K562 (cell line): ENCODE data around the gene SLC25A17. TPM values are rescaled to one million over a fixed set of nuclear protein-coding genes. Genes with fewer than 3 reads are reported as not detected.

Experiments
- ATAC-seq: fragments of 200-7000 bp; cut with Tn5 transposase; 3 replicates; pipeline ENCODE4 v1.9.1; 2020; ENCODE audit warnings: moderate library complexity
- BruUV-seq: library from RNA; stranded (reverse); fragments of 400-500 nt; replicated peaks from 2 replicates; lab custom pipeline; 2021; lab: Mats Ljungman, UMichigan
- CTCF ChIA-PET: fragments of 300-600 bp; formaldehyde crosslinking; extraction: SDS; loops from one replicate; lab custom pipeline; 2021; ENCODE audit warnings: low intra/inter-chr PET ratio; lab: Yijun Ruan, JAX
- POLR2A ChIA-PET: fragments of 300-600, 350-650 bp; sonication (Branson Sonifier 250); formaldehyde crosslinking; extraction: SDS; loops from one replicate; lab custom pipeline; 2021; ENCODE audit warnings: antibody characterized with exemption, inconsistent platforms; lab: Yijun Ruan, JAX
- DNase-seq, 4 experiments: peaks; one replicate each; pipeline versions ENCODE4 v3.0.0 to v3.0.0-alpha.2; 2011 to 2018; ENCODE audit warnings: low spot score in 3 of 4, mixed read lengths in 3 of 4; ENCODE audit errors: extremely low read depth in 1 of 4
- FAIRE-seq: peaks from 2 replicates; lab custom pipeline; 2011; peaks lifted over from hg19 to GRCh38; lab: Jason Lieb, UNC
- H2AFZ ChIP-seq: 2 replicates; pipeline ENCODE4 v1.6.0; 2011; ENCODE audit warnings: low read depth, low read length, control low read depth, inconsistent platforms
- H3K27ac ChIP-seq: fragments of 200-600 bp; 3 replicates; pipeline ENCODE4 v1.8.0; 2011; ENCODE audit warnings: low read depth, mild to moderate bottlenecking, control low read depth, inconsistent platforms, low read length, moderate library complexity, mixed read lengths; ENCODE audit errors: extremely low read depth
- H3K27me3 ChIP-seq, 2 experiments: fragments of 300-600 bp in 1 of 2; 2 replicates in 1 of 2; 3 replicates in 1 of 2; pipeline versions ENCODE4 v1.6.0 to v1.8.0; 2011; ENCODE audit warnings: inconsistent platforms in 2 of 2, low read length in 2 of 2, mild to moderate bottlenecking in 1 of 2, mixed read lengths in 1 of 2, moderate library complexity in 1 of 2; ENCODE audit not compliant: control insufficient read depth in 2 of 2, insufficient read depth in 2 of 2
- H3K36me3 ChIP-seq: fragments of 300-600 bp; 3 replicates; pipeline ENCODE4 v1.8.0; 2011; ENCODE audit warnings: mild to moderate bottlenecking, low read length, inconsistent platforms; ENCODE audit not compliant: control insufficient read depth, insufficient read depth
- H3K4me1 ChIP-seq, 2 experiments: fragments of 200-600 bp in 1 of 2; replicated peaks in 1 of 2; 2 replicates in 1 of 2; 3 replicates in 1 of 2; pipeline versions ENCODE4 v1.5.1 to v1.8.0; 2011; ENCODE audit warnings: inconsistent platforms in 2 of 2, low read length in 2 of 2, mild to moderate bottlenecking in 1 of 2, mixed read lengths in 1 of 2, moderate library complexity in 1 of 2; ENCODE audit not compliant: control insufficient read depth in 2 of 2, insufficient read depth in 2 of 2
- H3K4me2 ChIP-seq: 2 replicates; pipeline ENCODE4 v1.6.1; 2011; ENCODE audit warnings: low read length, control low read depth, inconsistent platforms, mixed read lengths; ENCODE audit not compliant: insufficient read depth
- H3K4me3 ChIP-seq: fragments of 200-600 bp; sonication (generic), shearing (Covaris generic); 2 replicates; pipeline ENCODE4 v1.5.1; 2016; ENCODE audit warnings: control low read depth, inconsistent platforms
- H3K79me2 ChIP-seq: fragments of 200-600 bp; 3 replicates; pipeline ENCODE4 v1.8.0; 2011; ENCODE audit warnings: low read length, inconsistent platforms; ENCODE audit not compliant: control insufficient read depth, insufficient read depth
- H3K9ac ChIP-seq, 2 experiments: 2 replicates each; pipeline versions ENCODE4 v1.6.0 to v1.6.1; 2011; ENCODE audit warnings: low read depth in 2 of 2, low read length in 2 of 2, control low read depth in 1 of 2, inconsistent platforms in 1 of 2, mild to moderate bottlenecking in 1 of 2, mixed read lengths in 1 of 2; ENCODE audit not compliant: insufficient read depth in 1 of 2
- H3K9me1 ChIP-seq: one replicate; pipeline ENCODE4 v1.6.0; 2011; ENCODE audit warnings: inconsistent platforms, mild to moderate bottlenecking, low read length, moderate library complexity; ENCODE audit not compliant: control insufficient read depth, insufficient read depth
- H3K9me3 ChIP-seq: replicated peaks from 2 replicates; pipeline ENCODE4 v1.5.1; 2011; ENCODE audit warnings: low read depth, low read length, inconsistent platforms; ENCODE audit not compliant: control insufficient read depth, insufficient read depth
- H4K20me1 ChIP-seq: replicated peaks from 2 replicates; pipeline ENCODE4 v1.6.1; 2011; ENCODE audit warnings: low read length, inconsistent platforms, mixed read lengths; ENCODE audit not compliant: control insufficient read depth, insufficient read depth
- BRF1 ChIP-seq: IDR thresholded peaks from 3 replicates; pipeline ENCODE4 v1.6.1; 2011; ENCODE audit warnings: borderline replicate concordance, mild to moderate bottlenecking; ENCODE audit not compliant: insufficient read length; ENCODE audit errors: extremely low read depth
- E2F6 ChIP-seq, 2 experiments: IDR thresholded peaks; 2 replicates each; pipeline ENCODE4 v1.6.1; 2011; ENCODE audit warnings: borderline replicate concordance in 1 of 2, control low read depth in 1 of 2, low read depth in 1 of 2, low read length in 1 of 2, mild to moderate bottlenecking in 1 of 2, mixed read lengths in 1 of 2, moderate library complexity in 1 of 2; ENCODE audit not compliant: insufficient read depth in 1 of 2, insufficient read length in 1 of 2, poor library complexity in 1 of 2, severe bottlenecking in 1 of 2; ENCODE audit errors: extremely low read depth in 1 of 2
- EGR1 ChIP-seq: fragments of 450-650 bp; conservative IDR thresholded peaks from 2 replicates; pipeline ENCODE4 v1.6.1; 2017; ENCODE audit warnings: mild to moderate bottlenecking
- HMGN3 ChIP-seq: IDR thresholded peaks from 2 replicates; pipeline ENCODE4 v1.6.1; 2011; ENCODE audit warnings: borderline replicate concordance, low read depth, mild to moderate bottlenecking, mixed read lengths, low read length; ENCODE audit not compliant: insufficient read length; ENCODE audit errors: extremely low read depth
- MYBL2 ChIP-seq, 2 experiments: fragments of 450-650 bp in 1 of 2; sonication (generic) in 1 of 2; formaldehyde crosslinking in 1 of 2; IDR thresholded peaks; 2 replicates each; pipeline versions ENCODE4 v1.6.1 to v1.8.1; 2017 to 2022; ENCODE audit warnings: borderline replicate concordance in 1 of 2, inconsistent platforms in 1 of 2, low read depth in 1 of 2, mild to moderate bottlenecking in 1 of 2, missing genetic modification reagents in 1 of 2, moderate library complexity in 1 of 2
- PHF8 ChIP-seq: fragments of 200-600 bp; sonication (generic); IDR thresholded peaks from 2 replicates; pipeline ENCODE4 v1.6.1; 2012; ENCODE audit warnings: mixed run types, mild to moderate bottlenecking, inconsistent platforms, low read length, moderate library complexity, borderline replicate concordance
- SIN3A ChIP-seq, 2 experiments: fragments of 150-350 bp in 1 of 2; IDR thresholded peaks; 2 replicates each; pipeline ENCODE4 v1.6.1; 2011 to 2016; ENCODE audit warnings: borderline replicate concordance in 2 of 2, low read depth in 2 of 2, low read length in 2 of 2, mild to moderate bottlenecking in 2 of 2, moderate library complexity in 2 of 2; ENCODE audit not compliant: control insufficient read depth in 1 of 2
- ZNF274 ChIP-seq: IDR thresholded peaks from 2 replicates; pipeline ENCODE4 v1.6.1; 2011; ENCODE audit warnings: low read depth, mild to moderate bottlenecking, low read length, moderate library complexity, borderline replicate concordance
- ZNF740 ChIP-seq, 3 experiments: fragments of 200-800 bp in 1 of 3; sonication (Bioruptor generic) in 1 of 3; sonication (generic) in 1 of 3; formaldehyde crosslinking in 1 of 3; IDR thresholded peaks; 2 replicates each; pipeline versions ENCODE4 v1.6.1 to v1.8.0; 2016 to 2022; ENCODE audit warnings: mild to moderate bottlenecking in 2 of 3, missing compliant biosample characterization in 2 of 3, missing genetic modification characterization in 2 of 3, missing genetic modification reagents in 1 of 3
- WGBS: fragments of 100-300 bp; shearing (Covaris generic); methylation state at CpG from one replicate; pipeline ENCODE4 v1.1.6; 2016; ENCODE audit warnings: low coverage, mixed read lengths; ENCODE audit not compliant: insufficient coverage; ENCODE audit errors: missing lambda C conversion rate; 5-methylcytosine and 5-hydroxymethylcytosine counted together
- in situ Hi-C: fragments of 300-500 bp; cut with MboI; formaldehyde crosslinking; loops from 4 replicates; pipeline ENCODE4 v1.15.0; 2018; ENCODE audit warnings: inconsistent platforms, mixed read lengths
- intact Hi-C: fragments of 100-400 bp; cut with micrococcal nuclease; formaldehyde crosslinking; loops from 2 replicates; pipeline ENCODE4 v1.14.2; 2022
- polyA plus RNA-seq, 8 experiments: library from polyadenylated mRNA; depleted of rRNA in 4 of 8; stranded (reverse) in 5 of 8; unstranded in 3 of 8; fragments of >200 nt; fragmentation: Nextera tagmentation in 2 of 8; fragmentation: Illumina TruSeq in 1 of 8; extraction: Ambion mirVana in 2 of 8; extraction: Trizol in 1 of 8; gene quantifications; 2 replicates each; pipeline versions ENCODE4 v1.2.1 to v1.2.3, GENCODE V29; 2011 to 2014; ENCODE audit warnings: inconsistent platforms in 1 of 8, missing spikeins in 1 of 8
- total RNA-seq, 7 experiments: library from RNA; depleted of rRNA in 6 of 7; stranded (reverse); fragments of >200 nt in 6 of 7; fragmentation: Illumina TruSeq in 2 of 7; extraction: Trizol in 2 of 7; gene quantifications; 2 replicates each; pipeline versions ENCODE4 v1.2.1 to v1.2.3, GENCODE V29; 2011 to 2021; ENCODE audit warnings: low replicate concordance in 1 of 7
- TF ChIP-seq, protein P1 (sequence below): IDR thresholded peaks from 2 replicates; pipeline ENCODE4 v1.6.1; 2011; ENCODE audit not compliant: insufficient read length; ENCODE audit errors: extremely low read depth
- TF ChIP-seq, protein P2 (sequence below): fragments of 250-450 bp; sonication (Bioruptor Pico); IDR thresholded peaks from 2 replicates; pipeline ENCODE4 v1.4.0; 2020

SLC25A17 gene
- total and polyA plus RNA-seq, 9 of the 15 experiments (the other 6 are each of a cell fraction or from before 2014, with no cell fraction given) = 32.6 to 136 (median 56.2) TPM

DNA sequence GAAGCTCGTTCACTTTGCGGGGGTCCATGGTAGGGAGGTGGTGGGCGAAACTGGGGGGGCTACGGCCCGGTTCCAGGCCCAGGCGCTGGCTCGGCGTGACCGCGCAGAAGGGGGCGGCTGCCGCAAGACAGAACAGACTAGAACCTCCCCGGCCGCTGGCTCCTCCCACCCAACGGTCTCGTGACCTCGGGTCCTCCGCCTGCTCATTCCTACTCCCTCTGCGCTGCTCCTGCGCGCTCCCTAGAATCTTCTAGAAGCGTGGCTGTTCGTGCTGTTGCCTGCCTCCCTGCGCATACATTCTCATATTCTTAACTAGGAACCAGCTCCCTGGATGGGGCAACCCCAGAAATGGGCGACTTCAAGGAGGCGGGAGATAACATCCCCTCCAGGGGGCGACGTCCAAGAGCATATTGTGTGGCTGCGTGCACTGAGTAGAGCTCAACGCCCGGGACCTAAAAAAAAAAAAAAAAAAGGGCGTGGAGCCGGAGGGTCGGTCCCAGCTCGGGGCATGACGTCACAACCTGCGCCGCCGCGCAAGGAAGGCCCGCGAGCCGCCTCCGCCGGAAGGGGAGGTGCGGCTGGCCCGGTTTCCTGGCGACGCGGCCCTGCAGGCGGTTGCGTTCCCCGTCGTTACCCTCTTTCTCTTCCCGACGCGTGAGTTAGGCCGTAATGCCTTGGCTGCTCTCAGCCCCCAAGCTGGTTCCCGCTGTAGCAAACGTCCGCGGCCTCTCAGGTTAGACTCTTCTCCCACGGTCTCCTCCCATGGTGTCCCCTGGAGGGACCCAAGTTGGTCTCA, 37.6 kb upstream of the SLC25A17 start, which contains the start of the genes ST13 and XPNPEP3 (continued):
- TF ChIP-seq, protein P1, sequence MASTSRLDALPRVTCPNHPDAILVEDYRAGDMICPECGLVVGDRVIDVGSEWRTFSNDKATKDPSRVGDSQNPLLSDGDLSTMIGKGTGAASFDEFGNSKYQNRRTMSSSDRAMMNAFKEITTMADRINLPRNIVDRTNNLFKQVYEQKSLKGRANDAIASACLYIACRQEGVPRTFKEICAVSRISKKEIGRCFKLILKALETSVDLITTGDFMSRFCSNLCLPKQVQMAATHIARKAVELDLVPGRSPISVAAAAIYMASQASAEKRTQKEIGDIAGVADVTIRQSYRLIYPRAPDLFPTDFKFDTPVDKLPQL = no peak
- TF ChIP-seq, protein P2, sequence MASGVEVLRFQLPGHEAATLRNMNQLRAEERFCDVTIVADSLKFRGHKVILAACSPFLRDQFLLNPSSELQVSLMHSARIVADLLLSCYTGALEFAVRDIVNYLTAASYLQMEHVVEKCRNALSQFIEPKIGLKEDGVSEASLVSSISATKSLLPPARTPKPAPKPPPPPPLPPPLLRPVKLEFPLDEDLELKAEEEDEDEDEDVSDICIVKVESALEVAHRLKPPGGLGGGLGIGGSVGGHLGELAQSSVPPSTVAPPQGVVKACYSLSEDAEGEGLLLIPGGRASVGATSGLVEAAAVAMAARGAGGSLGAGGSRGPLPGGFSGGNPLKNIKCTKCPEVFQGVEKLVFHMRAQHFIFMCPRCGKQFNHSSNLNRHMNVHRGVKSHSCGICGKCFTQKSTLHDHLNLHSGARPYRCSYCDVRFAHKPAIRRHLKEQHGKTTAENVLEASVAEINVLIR (CRISPR knock-in tag) = peak; percentile 89
- TF ChIP-seq SIN3A (IDR thresholded peaks at IDR 0.05; ENCODE audit: borderline replicate concordance in 2 of 2, control insufficient read depth in 1 of 2, low read depth in 2 of 2, low read length in 2 of 2) = peak in 1 of 2 experiments; percentile 92; a peak in 2 of 4 replicates

- peaks cover 7 to 10% of the 10 kb centered on the region in 2 experiments; a peak in 3 of 5 replicates for H3K4me1 ChIP-seq
- H2AFZ ChIP-seq = peak overlapping the region; percentile 77
- WGBS = 0% methylated on average over 24 of the region's 29 CpGs
- FAIRE-seq = no peak
- DNase-seq = peak; percentile 16 to 60 (median 48)
- no TSS peak for BruUV-seq
- peaks cover 37% of the 10 kb centered on the region for H3K36me3 ChIP-seq
- intact Hi-C loops = loop anchor here (5.0 kb wide), 1 partner anchor 39 kb away; the partner anchor contains the start of gene SLC25A17
- no peaks in the 10 kb centered on the region for H3K9me1 ChIP-seq
- ATAC-seq = peak; percentile 65
- in situ Hi-C loops = no loop called here
- POLR2A ChIA-PET = interaction anchor here (0.7 to 2.8 kb wide), 3 partner anchors 11 to 659 kb away, joined by 3 to 11 read pairs (median 8); no protein-coding TSS in a partner anchor
- peak overlapping the region; percentile 88 for H3K4me3 ChIP-seq
- H3K9ac ChIP-seq = peak overlapping the region; percentile 91 to 94
- CTCF ChIA-PET = no interaction called here
- peak overlapping the region; percentile 88 for H3K4me2 ChIP-seq
- peaks cover 95% of the 10 kb centered on the region for H3K79me2 ChIP-seq
- no peaks in the 10 kb centered on the region; the same call in 1 of the 2 replicates for H4K20me1 ChIP-seq
- no peaks in the 10 kb centered on the region for H3K27me3 ChIP-seq
- peak overlapping the region; percentile 95 for H3K27ac ChIP-seq
- H3K9me3 ChIP-seq = no peaks in the 10 kb centered on the region
- TF ChIP-seq PHF8 (peak; percentile 46; the same call in 1 of the 2 replicates), MYBL2 (IDR thresholded peaks at IDR 0.05; ENCODE audit: low read depth) (no peak), MYBL2 (CRISPR knock-in tag; IDR thresholded peaks at IDR 0.05; ENCODE audit: borderline replicate concordance) (no peak), E2F6 (IDR thresholded peaks at IDR 0.05; ENCODE audit: borderline replicate concordance in 1 of 2, extremely low read depth in 1 of 2, insufficient read depth in 1 of 2, insufficient read length in 1 of 2, low read depth in 1 of 2, low read length in 1 of 2, poor library complexity in 1 of 2, severe bottlenecking in 1 of 2) (peak in 1 of 2 experiments; percentile 14), ZNF740 (CRISPR knock-in tag; IDR thresholded peaks at IDR 0.05) (peak; percentile 81), ZNF740 (tag; IDR thresholded peaks at IDR 0.05) (no peak), EGR1 (peak; percentile 75), HMGN3 (peak; percentile 16), BRF1 (no peak), ZNF274 (no peak)
Measured at GRCh38 chr22:40855979-40856512, 36.9 kb upstream of the SLC25A17 start.
